Measurements from ENCODE around the gene FBXL7.

GRCh38 chr5:15748266-15748665, 248.3 kb downstream of the FBXL7 start:
- TF ChIP-seq CTCF (IDR thresholded peaks at IDR 0.05): no peak
- TF ChIP-seq POLR2A (IDR thresholded peaks at IDR 0.05): no peak

All from lower leg skin (tissue), 3 donors.